ENCODE measurements around the gene HHAT. TPM values are rescaled to one million over a fixed set of nuclear protein-coding genes. Genes with fewer than 3 reads are reported as not detected.
A peak's percentile ranks its signal among the peaks of the same experiment; 100 is the strongest.

HHAT gene
- total RNA-seq, 1 donor from 2014 or later, result 13.7 TPM

DNA sequence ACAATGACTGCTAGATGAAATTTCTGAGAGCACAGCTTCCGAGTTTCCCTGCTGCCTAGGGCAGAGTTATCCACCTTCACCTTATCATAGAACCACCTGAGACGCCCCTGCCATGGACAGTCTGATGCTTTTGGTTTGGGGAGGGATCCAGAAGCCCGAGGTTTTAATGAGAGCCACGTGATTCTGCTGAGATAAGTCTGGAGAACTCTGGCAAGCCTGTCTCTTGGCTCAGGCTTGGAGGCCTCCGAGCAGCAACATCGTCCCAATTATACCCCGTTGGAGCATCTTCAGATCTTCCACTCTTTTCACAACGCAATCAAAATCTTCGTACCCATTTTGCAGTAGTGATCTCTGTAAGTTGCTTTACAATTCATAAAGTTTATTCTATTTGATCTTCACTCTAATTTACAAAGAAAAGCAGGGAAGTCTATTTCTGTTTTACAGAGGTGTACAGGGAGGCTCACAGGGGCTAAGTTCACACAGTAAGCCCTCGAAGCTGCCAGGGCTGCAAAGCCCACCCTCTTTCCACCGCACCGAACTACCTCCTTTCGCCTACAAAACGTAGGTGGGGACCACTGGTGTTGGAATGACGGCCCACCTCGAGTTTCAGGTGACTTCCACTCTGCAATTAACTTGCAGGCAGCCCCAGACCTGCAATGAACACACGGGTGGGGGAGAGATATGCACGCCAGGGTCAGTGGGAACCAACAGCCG, 513 bp upstream of the HHAT start:
- DNase-seq (ENCODE audit: low read depth), result no peak
- TF ChIP-seq, protein P1, sequence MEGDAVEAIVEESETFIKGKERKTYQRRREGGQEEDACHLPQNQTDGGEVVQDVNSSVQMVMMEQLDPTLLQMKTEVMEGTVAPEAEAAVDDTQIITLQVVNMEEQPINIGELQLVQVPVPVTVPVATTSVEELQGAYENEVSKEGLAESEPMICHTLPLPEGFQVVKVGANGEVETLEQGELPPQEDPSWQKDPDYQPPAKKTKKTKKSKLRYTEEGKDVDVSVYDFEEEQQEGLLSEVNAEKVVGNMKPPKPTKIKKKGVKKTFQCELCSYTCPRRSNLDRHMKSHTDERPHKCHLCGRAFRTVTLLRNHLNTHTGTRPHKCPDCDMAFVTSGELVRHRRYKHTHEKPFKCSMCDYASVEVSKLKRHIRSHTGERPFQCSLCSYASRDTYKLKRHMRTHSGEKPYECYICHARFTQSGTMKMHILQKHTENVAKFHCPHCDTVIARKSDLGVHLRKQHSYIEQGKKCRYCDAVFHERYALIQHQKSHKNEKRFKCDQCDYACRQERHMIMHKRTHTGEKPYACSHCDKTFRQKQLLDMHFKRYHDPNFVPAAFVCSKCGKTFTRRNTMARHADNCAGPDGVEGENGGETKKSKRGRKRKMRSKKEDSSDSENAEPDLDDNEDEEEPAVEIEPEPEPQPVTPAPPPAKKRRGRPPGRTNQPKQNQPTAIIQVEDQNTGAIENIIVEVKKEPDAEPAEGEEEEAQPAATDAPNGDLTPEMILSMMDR (conservative IDR thresholded peaks at IDR 0.05; ENCODE audit: low read depth, low read length), result no peak
- peak overlapping the region; percentile 87 for H3K4me3 ChIP-seq (ENCODE audit: low read depth, low read length)

DNA sequence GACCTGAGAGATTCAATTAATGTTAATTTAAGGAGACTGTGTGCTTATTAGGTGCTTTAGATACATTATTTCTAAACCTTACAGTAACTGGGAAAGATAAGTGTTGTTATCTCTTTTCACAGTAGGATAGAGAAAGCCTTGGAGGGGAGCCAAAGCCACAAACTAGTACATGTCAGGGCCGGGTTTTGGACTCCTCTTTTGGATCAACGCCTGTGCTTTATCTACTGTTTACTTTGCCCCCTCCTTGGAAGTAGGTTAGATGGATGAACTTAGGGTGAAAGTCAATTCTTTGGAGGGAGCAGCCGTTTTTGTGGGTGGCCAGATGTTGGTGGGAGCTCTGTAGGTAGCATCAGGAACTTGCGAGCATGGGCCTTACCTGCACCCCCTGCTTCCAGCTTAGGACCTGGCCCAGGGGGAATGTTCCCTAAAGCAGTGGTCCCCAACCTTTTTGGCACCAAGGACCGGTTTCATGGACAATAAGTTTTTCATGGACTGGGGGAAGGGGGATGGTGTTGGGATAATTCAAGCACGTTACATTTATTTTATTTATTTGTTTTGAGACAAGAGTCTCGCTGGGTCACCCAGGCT, 1.7 kb downstream of the HHAT start:
- no peak overlapping the region for H3K4me3 ChIP-seq (ENCODE audit: low read depth, low read length)
- TF ChIP-seq, protein P1 (conservative IDR thresholded peaks at IDR 0.05; ENCODE audit: low read depth, low read length), result no peak
- no peak for DNase-seq (ENCODE audit: low read depth)

DNA sequence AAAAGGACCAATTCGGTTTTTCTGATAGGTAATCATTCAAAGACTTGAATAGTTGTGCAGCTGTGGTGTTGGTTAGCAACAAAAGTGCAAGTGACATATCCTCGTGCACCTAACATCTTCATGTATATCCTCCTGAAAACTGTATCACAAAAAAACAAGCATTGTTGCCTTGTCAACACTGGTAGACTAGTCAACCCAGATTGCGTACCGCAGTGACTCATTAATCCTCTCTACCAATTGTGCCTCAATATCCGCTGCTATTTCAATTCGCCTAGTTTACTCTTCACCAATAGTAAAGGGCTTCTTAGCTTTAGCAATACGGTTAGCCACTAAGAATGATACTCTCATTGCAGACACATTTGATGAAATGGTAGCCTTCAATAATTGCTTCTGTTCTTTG, 3.5 kb downstream of the HHAT start:
- TF ChIP-seq, protein P1 (conservative IDR thresholded peaks at IDR 0.05; ENCODE audit: low read depth, low read length), result no peak
- no peak overlapping the region for H3K4me3 ChIP-seq (ENCODE audit: low read depth, low read length)
- no peak for DNase-seq (ENCODE audit: low read depth)

DNA sequence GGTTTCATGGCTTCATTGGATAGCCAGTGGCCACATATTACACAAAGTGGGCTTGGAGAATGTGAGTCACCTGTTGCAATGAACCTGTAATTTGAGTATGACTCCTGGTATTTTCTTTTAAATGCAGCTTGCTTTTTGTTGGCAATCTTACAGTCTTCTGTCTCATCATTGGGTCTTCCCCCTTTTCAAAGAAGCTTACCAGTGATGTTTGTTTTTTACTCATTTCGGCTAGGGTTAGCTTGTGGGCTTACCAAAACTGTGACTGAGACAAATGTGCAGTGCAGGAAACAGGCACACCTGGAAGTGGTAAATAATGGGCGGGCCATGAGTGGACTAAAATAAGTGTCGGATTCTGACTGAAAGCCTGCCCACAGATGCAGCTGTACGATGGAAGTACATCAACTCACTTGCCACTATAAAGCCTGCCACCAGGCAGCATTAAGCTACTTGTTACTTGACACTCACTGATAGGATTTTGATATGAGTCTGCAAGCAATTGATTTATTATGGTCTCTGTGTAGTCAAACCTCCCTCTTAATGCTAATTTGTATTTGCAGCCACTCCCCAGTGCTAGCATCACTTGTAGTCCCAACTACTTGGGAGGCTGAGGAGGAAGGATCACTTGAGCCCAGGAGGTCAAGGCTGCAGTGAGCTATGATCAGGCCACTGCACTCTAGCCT, 4.2 kb downstream of the HHAT start:
- DNase-seq (ENCODE audit: low read depth), result no peak
- H3K4me3 ChIP-seq (ENCODE audit: low read depth, low read length), result no peak overlapping the region
- TF ChIP-seq, protein P1 (conservative IDR thresholded peaks at IDR 0.05; ENCODE audit: low read depth, low read length), result no peak

DNA sequence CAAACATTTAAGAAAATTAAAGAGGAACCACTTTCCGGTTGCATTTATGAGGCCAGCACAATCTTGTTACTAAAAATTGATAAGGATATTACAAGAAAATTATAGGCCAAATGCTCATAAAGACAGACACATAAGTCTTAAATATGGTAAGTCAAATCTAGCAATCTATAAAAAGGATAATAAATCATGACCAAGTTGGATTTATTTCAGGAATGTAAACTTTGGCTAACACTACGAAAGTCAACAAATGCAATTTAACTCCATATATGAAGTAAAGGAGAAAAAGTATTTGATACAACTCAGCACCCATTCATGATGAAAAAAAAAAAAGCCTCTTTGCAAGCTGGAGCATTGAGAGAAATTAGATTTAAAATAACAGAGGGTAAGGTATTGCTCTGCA, 6.3 kb downstream of the HHAT start:
- TF ChIP-seq, protein P1 (conservative IDR thresholded peaks at IDR 0.05; ENCODE audit: low read depth, low read length), result no peak
- no peak overlapping the region for H3K4me3 ChIP-seq (ENCODE audit: low read depth, low read length)
- no peak for DNase-seq (ENCODE audit: low read depth)

DNA sequence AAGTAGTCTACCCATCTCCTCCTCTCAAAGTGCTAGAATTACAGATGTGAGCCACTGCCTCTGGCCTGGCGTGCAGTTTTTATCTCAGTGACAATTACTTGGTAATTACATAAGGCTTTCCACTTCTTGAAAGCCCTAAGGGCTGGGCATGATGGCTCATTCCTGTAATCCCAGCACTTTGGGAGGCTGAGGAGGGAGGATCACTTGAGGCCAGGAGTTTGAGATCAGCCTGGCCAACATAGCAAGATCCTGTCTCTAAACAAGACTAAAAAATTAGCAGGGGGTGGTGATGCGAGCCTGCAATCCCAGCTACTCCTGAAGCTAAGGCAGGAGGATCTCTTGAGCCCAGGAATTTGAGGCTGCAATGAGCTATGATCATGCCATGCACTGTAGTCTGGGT, 7.7 kb downstream of the HHAT start:
- no peak overlapping the region for H3K4me3 ChIP-seq (ENCODE audit: low read depth, low read length)
- TF ChIP-seq, protein P1 (conservative IDR thresholded peaks at IDR 0.05; ENCODE audit: low read depth, low read length), result no peak
- DNase-seq (ENCODE audit: low read depth), result no peak

Measured in epithelial cell of proximal tubule (primary cell).